GM23248 (cell line): ENCODE measurements around the gene DPP10.
"Not testable (repeated sequence)": the region's sequence is repeated elsewhere in the genome, so short reads cannot be mapped to it uniquely, and the experiment has no call there.

Source experiments
- EZH2 ChIP-seq: fragments of 200-600 bp; sonication (generic); IDR thresholded peaks from 2 replicates; pipeline ENCODE4 v1.6.1; 2018; ENCODE audit warnings: antibody characterized with exemption, mild to moderate bottlenecking; ENCODE audit not compliant: insufficient read depth, poor library complexity, severe bottlenecking
- EZH2phosphoT487 ChIP-seq: fragments of 200-600 bp; sonication (generic); IDR thresholded peaks from 2 replicates; pipeline ENCODE4 v1.6.1; 2018; ENCODE audit warnings: antibody characterized with exemption, moderate library complexity, mild to moderate bottlenecking, low read depth; ENCODE audit not compliant: insufficient read depth

GRCh38 chr2:115086051-115086620, 643.7 kb downstream of the DPP10 start:
- TF ChIP-seq EZH2phosphoT487, EZH2: not testable (repeated sequence)
